PC-3 (cell line): ENCODE measurements around the gene MEPCE.

Experiments used
- EZH2 ChIP-seq: fragments of 300-600 bp; sonication (generic); IDR thresholded peaks from one replicate; pipeline ENCODE4 v1.6.1; 2017; ENCODE audit warnings: antibody characterized with exemption, mild to moderate bottlenecking, low read length; ENCODE audit not compliant: unreplicated experiment
- EZH2phosphoT487 ChIP-seq: fragments of 300-600 bp; sonication (generic); IDR thresholded peaks from 2 replicates; pipeline ENCODE4 v1.6.1; 2018; ENCODE audit warnings: mild to moderate bottlenecking, antibody characterized with exemption, low read length, borderline replicate concordance
- TF ChIP-seq, protein P1 (sequence below): fragments of 300-600 bp; sonication (generic); conservative IDR thresholded peaks from 2 replicates; pipeline ENCODE4 v1.5.1; 2017; ENCODE audit warnings: antibody characterized with exemption, low read depth, mild to moderate bottlenecking, low read length

DNA sequence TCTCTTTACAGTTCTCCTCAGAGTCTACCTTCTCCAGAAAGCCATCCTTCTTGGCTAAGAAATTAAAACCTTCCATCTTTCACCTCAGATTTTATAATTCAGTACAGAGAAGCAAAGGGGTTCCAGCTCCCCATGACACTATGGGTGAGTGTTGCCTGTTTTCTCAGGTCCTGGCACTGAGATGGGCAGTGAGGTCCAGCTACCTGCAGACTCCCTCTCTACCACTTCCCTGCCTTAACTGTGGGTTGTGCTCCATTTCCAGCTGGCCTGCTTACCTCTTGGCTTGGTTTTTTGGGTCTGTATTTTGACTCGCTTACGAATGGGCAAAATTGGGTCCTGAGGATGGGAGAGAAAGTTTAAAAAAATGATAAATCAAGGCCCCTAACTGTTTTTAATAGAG is 27.4 kb upstream of the MEPCE start:
- TF ChIP-seq EZH2 (no peak), EZH2phosphoT487 (no peak)
- TF ChIP-seq, protein P1, sequence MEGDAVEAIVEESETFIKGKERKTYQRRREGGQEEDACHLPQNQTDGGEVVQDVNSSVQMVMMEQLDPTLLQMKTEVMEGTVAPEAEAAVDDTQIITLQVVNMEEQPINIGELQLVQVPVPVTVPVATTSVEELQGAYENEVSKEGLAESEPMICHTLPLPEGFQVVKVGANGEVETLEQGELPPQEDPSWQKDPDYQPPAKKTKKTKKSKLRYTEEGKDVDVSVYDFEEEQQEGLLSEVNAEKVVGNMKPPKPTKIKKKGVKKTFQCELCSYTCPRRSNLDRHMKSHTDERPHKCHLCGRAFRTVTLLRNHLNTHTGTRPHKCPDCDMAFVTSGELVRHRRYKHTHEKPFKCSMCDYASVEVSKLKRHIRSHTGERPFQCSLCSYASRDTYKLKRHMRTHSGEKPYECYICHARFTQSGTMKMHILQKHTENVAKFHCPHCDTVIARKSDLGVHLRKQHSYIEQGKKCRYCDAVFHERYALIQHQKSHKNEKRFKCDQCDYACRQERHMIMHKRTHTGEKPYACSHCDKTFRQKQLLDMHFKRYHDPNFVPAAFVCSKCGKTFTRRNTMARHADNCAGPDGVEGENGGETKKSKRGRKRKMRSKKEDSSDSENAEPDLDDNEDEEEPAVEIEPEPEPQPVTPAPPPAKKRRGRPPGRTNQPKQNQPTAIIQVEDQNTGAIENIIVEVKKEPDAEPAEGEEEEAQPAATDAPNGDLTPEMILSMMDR, result no peak
